HG03108 (cell line): ENCODE measurements around the gene INIP.
A peak's percentile ranks its signal among the peaks of the same experiment; 100 is the strongest.
"Not testable (repeated sequence)": the region's sequence is repeated elsewhere in the genome, so short reads cannot be mapped to it uniquely, and the experiment has no call there.

Experiments
- ATAC-seq: cut with Tn5 transposase; IDR thresholded peaks from one replicate; pipeline ENCODE4 v1.9.1; 2021; ENCODE audit warnings: moderate library complexity; ENCODE audit not compliant: unreplicated experiment

The INIP gene

GRCh38 chr9:112743216-112743836 lies 25.4 kb upstream of the INIP start:
- no peak for ATAC-seq

GRCh38 chr9:112734892-112735291 lies 17.0 kb upstream of the INIP start:
- no peak for ATAC-seq

GRCh38 chr9:112731971-112732370 lies 14.1 kb upstream of the INIP start:
- ATAC-seq: no peak

- ATAC-seq: no peak
Measured at GRCh38 chr9:112728401-112728800, 10.5 kb upstream of the INIP start.

GRCh38 chr9:112726428-112726827 lies 8.5 kb upstream of the INIP start:
- ATAC-seq: no peak

GRCh38 chr9:112725961-112726360 lies 8.0 kb upstream of the INIP start:
- no peak for ATAC-seq

- ATAC-seq: not testable (repeated sequence)
Measured at GRCh38 chr9:112722749-112723148, 4.8 kb upstream of the INIP start.

- no peak for ATAC-seq
Measured at GRCh38 chr9:112720113-112720780, 2.3 kb upstream of the INIP start.

- no peak for ATAC-seq
Measured at GRCh38 chr9:112719696-112720095, 1.8 kb upstream of the INIP start.

- ATAC-seq: no peak
Measured at GRCh38 chr9:112719241-112719691, 1.3 kb upstream of the INIP start.

GRCh38 chr9:112712678-112713077 lies 5.2 kb downstream of the INIP start:
- no peak for ATAC-seq

GRCh38 chr9:112711050-112711689 lies 6.7 kb downstream of the INIP start:
- ATAC-seq: no peak

GRCh38 chr9:112705768-112706427 lies 12.0 kb downstream of the INIP start:
- no peak for ATAC-seq

GRCh38 chr9:112703304-112703703 lies 14.6 kb downstream of the INIP start:
- no peak for ATAC-seq

- no peak for ATAC-seq
Measured at GRCh38 chr9:112700085-112700484, 17.8 kb downstream of the INIP start.

- ATAC-seq: peak; percentile 82
Measured at GRCh38 chr9:112699230-112699629, 18.7 kb downstream of the INIP start.

- ATAC-seq: no peak
Measured at GRCh38 chr9:112696461-112696860, 21.5 kb downstream of the INIP start.

GRCh38 chr9:112694706-112695555 lies 23.0 kb downstream of the INIP start:
- no peak for ATAC-seq

GRCh38 chr9:112689161-112689740 lies 28.7 kb downstream of the INIP start:
- ATAC-seq: no peak

GRCh38 chr9:112680731-112681402 lies 37.0 kb downstream of the INIP start:
- no peak for ATAC-seq
